ENCODE measurements around the gene ZNF710.

DNA sequence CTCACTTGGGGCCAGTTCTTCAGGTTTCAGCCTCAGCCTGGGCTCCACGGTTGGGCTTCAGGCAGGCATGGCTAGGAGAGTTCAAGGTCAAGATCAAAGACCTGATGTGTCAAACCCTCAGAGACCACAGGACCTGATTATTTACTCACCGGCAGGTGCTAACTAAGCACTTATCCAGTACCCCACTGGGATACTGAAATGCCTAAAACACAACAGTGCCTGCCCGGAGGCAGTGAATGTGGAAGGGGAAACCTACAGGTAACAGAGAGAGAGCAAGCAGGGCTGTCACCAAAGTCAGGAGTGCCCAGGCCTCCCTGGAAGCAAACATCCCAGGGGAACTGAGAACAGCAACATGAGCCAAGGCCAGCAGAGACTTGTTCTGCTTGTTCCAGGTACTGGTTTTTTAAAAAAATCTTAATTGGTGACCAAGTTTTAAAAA, 94.4 kb downstream of the ZNF710 start:
- no peak for TF ChIP-seq POLR2A (IDR thresholded peaks at IDR 0.05)
- TF ChIP-seq, protein P1, sequence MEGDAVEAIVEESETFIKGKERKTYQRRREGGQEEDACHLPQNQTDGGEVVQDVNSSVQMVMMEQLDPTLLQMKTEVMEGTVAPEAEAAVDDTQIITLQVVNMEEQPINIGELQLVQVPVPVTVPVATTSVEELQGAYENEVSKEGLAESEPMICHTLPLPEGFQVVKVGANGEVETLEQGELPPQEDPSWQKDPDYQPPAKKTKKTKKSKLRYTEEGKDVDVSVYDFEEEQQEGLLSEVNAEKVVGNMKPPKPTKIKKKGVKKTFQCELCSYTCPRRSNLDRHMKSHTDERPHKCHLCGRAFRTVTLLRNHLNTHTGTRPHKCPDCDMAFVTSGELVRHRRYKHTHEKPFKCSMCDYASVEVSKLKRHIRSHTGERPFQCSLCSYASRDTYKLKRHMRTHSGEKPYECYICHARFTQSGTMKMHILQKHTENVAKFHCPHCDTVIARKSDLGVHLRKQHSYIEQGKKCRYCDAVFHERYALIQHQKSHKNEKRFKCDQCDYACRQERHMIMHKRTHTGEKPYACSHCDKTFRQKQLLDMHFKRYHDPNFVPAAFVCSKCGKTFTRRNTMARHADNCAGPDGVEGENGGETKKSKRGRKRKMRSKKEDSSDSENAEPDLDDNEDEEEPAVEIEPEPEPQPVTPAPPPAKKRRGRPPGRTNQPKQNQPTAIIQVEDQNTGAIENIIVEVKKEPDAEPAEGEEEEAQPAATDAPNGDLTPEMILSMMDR (IDR thresholded peaks at IDR 0.05): no peak

All from testis (tissue), 2 donors.